HG03558 (cell line): ENCODE results near the gene SYP.

Source experiments
- ATAC-seq: cut with Tn5 transposase; IDR thresholded peaks from one replicate; pipeline ENCODE4 v1.9.1; 2021; ENCODE audit warnings: moderate number of reproducible peaks; ENCODE audit not compliant: unreplicated experiment; ENCODE audit errors: extremely low read depth

The SYP gene

GRCh38 chrX:49192722-49193328 is 7.2 kb downstream of the SYP start:
- ATAC-seq: no peak

GRCh38 chrX:49191574-49192011 is 8.4 kb downstream of the SYP start:
- no peak for ATAC-seq

GRCh38 chrX:49190821-49191573 is 9.0 kb downstream of the SYP start:
- peak; percentile 78 for ATAC-seq

GRCh38 chrX:49189606-49190005 is 10.4 kb downstream of the SYP start:
- ATAC-seq: no peak

GRCh38 chrX:49188468-49189076 is 11.4 kb downstream of the SYP start:
- ATAC-seq: no peak

- ATAC-seq: no peak
These were observed 12.5 kb downstream of the SYP start for GRCh38 chrX:49187526-49187925.

GRCh38 chrX:49187028-49187394 is 13.0 kb downstream of the SYP start:
- ATAC-seq: no peak

- ATAC-seq: no peak
These were observed 13.6 kb downstream of the SYP start, which contains the start of gene PRICKLE3 for GRCh38 chrX:49186125-49187027. Gene PRICKLE3 (minus strand): TSS chrX:49186373. CDS start chrX:49186297, 76 bp downstream.

- ATAC-seq: no peak
These were observed 15.4 kb downstream of the SYP start for GRCh38 chrX:49184294-49185281.

GRCh38 chrX:49183701-49184281 is 16.2 kb downstream of the SYP start:
- no peak for ATAC-seq

- ATAC-seq: no peak
These were observed 20.6 kb downstream of the SYP start for GRCh38 chrX:49179358-49179757.

GRCh38 chrX:49178537-49178936 is 21.5 kb downstream of the SYP start:
- ATAC-seq: no peak

- no peak for ATAC-seq
These were observed 22.0 kb downstream of the SYP start for GRCh38 chrX:49177873-49178480.

- no peak for ATAC-seq
These were observed 22.6 kb downstream of the SYP start for GRCh38 chrX:49177338-49177833.

GRCh38 chrX:49176421-49177326 is 23.3 kb downstream of the SYP start:
- ATAC-seq: no peak

GRCh38 chrX:49175435-49176274 is 24.3 kb downstream of the SYP start:
- no peak for ATAC-seq
